MM.1S (cell line): ENCODE results near the gene DHDH.

Source experiments
- DNase-seq: peaks from one replicate; pipeline ENCODE4 v3.0.0-alpha.2; 2015
- H2AFZ ChIP-seq: fragments of 300-600 bp; sonication (generic); 2 replicates; pipeline ENCODE4 v1.6.0; 2016; ENCODE audit warnings: antibody characterized with exemption, low read length
- H3F3A ChIP-seq: fragments of 300-600 bp; sonication (generic); 2 replicates; pipeline ENCODE4 v1.6.1; 2016; ENCODE audit warnings: mild to moderate bottlenecking, antibody characterized with exemption, low read length, moderate library complexity, mixed read lengths; ENCODE audit not compliant: insufficient read depth
- H3K27ac ChIP-seq: fragments of 300-600 bp; sonication (generic); 2 replicates; pipeline ENCODE4 v1.5.1; 2016; ENCODE audit warnings: mild to moderate bottlenecking, low read length
- H3K27me3 ChIP-seq: fragments of 300-600 bp; sonication (generic); replicated peaks from 2 replicates; pipeline ENCODE4 v1.6.0; 2016; ENCODE audit warnings: low read length; ENCODE audit not compliant: insufficient read depth
- H3K36me3 ChIP-seq: fragments of 300-600 bp; sonication (generic); replicated peaks from 2 replicates; pipeline ENCODE4 v1.6.1; 2016; ENCODE audit warnings: mild to moderate bottlenecking, low read length, mixed read lengths; ENCODE audit not compliant: insufficient read depth
- H3K4me1 ChIP-seq: fragments of 300-600 bp; sonication (generic); 2 replicates; pipeline ENCODE4 v1.6.1; 2016; ENCODE audit warnings: low read length, mixed read lengths
- H3K4me2 ChIP-seq: fragments of 300-600 bp; sonication (generic); 2 replicates; pipeline ENCODE4 v1.6.0; 2016; ENCODE audit warnings: low read depth, low read length
- H3K4me3 ChIP-seq: fragments of 300-600 bp; sonication (generic); 2 replicates; pipeline ENCODE4 v1.5.1; 2016; ENCODE audit warnings: low read length, mixed read lengths
- H3K79me2 ChIP-seq: fragments of 300-600 bp; sonication (generic); 2 replicates; pipeline ENCODE4 v1.6.1; 2016; ENCODE audit warnings: mixed run types, low read length, mixed read lengths
- H3K9ac ChIP-seq: fragments of 300-600 bp; sonication (generic); 2 replicates; pipeline ENCODE4 v1.6.1; 2016; ENCODE audit warnings: low read length, mixed read lengths
- H3K9me2 ChIP-seq: fragments of 300-600 bp; sonication (generic); replicated peaks from 2 replicates; pipeline ENCODE4 v1.6.1; 2016; ENCODE audit warnings: mild to moderate bottlenecking, low read length, mixed read lengths; ENCODE audit not compliant: insufficient read depth
- H3K9me3 ChIP-seq: fragments of 300-600 bp; sonication (generic); replicated peaks from 2 replicates; pipeline ENCODE4 v1.6.1; 2016; ENCODE audit warnings: mild to moderate bottlenecking, low read length, mixed read lengths; ENCODE audit not compliant: insufficient read depth
- H4K20me1 ChIP-seq: fragments of 300-600 bp; sonication (generic); 2 replicates; pipeline ENCODE4 v1.6.1; 2016; ENCODE audit warnings: mild to moderate bottlenecking, low read length, moderate library complexity, mixed read lengths; ENCODE audit not compliant: insufficient read depth
- EZH2 ChIP-seq: fragments of 300-600 bp; sonication (generic); optimal IDR thresholded peaks from 2 replicates; pipeline ENCODE3; 2017; ENCODE audit warnings: low read depth, mild to moderate bottlenecking, antibody characterized with exemption, low read length, mixed read lengths
- EZH2phosphoT487 ChIP-seq: fragments of 300-600 bp; sonication (generic); IDR thresholded peaks from 2 replicates; pipeline ENCODE4 v1.6.1; 2018; ENCODE audit warnings: antibody characterized with exemption, low read length
- TF ChIP-seq, protein P1 (sequence below): fragments of 300-600 bp; sonication (generic); IDR thresholded peaks from 2 replicates; pipeline ENCODE4 v1.5.1; 2016; ENCODE audit warnings: antibody characterized with exemption, low read length, mixed read lengths

DHDH gene

DNA sequence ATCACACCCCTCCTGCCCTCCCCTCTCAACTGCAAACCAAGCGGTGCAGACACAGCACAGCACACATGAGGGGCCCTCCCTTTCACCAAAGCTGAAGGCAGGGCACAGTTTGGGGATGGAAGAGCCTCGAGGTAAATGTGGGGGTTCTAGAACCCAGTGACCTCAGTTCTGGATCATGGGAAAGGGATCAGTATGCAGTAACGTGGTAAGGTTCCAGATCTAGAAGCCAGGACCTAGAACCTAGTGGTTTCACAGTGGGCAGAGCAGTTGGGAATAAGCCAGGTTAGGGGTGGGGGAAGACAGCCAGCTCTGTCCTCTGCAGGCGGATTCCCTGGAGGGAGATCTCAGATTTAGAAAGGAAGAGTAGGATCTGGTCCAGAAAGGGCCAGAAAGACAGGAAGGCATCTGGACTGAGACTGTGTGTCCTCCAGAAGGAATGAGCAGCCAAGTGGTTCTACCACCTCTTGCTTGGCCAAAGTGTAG, 34.7 kb downstream of the DHDH start:
- Histone ChIP-seq H3K9me3 (no peaks in the 10 kb centered on the region), H3K9me2 (no peaks in the 10 kb centered on the region), H2AFZ (no peak overlapping the region), H3K9ac (no peak overlapping the region), H3K27ac (peak overlapping the region; percentile 47; the same call in 1 of the 2 replicates), H3F3A (peaks cover 45% of the 10 kb centered on the region), H3K79me2 (peaks cover 21% of the 10 kb centered on the region), H3K4me2 (no peak overlapping the region), H4K20me1 (no peaks in the 10 kb centered on the region), H3K4me1 (peaks cover 35% of the 10 kb centered on the region), H3K4me3 (no peak overlapping the region), H3K36me3 (no peaks in the 10 kb centered on the region), H3K27me3 (no peaks in the 10 kb centered on the region)
- TF ChIP-seq, protein P1, sequence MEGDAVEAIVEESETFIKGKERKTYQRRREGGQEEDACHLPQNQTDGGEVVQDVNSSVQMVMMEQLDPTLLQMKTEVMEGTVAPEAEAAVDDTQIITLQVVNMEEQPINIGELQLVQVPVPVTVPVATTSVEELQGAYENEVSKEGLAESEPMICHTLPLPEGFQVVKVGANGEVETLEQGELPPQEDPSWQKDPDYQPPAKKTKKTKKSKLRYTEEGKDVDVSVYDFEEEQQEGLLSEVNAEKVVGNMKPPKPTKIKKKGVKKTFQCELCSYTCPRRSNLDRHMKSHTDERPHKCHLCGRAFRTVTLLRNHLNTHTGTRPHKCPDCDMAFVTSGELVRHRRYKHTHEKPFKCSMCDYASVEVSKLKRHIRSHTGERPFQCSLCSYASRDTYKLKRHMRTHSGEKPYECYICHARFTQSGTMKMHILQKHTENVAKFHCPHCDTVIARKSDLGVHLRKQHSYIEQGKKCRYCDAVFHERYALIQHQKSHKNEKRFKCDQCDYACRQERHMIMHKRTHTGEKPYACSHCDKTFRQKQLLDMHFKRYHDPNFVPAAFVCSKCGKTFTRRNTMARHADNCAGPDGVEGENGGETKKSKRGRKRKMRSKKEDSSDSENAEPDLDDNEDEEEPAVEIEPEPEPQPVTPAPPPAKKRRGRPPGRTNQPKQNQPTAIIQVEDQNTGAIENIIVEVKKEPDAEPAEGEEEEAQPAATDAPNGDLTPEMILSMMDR = no peak
- TF ChIP-seq EZH2 = no peak
- no peak for TF ChIP-seq EZH2phosphoT487
- DNase-seq = no peak

DNA sequence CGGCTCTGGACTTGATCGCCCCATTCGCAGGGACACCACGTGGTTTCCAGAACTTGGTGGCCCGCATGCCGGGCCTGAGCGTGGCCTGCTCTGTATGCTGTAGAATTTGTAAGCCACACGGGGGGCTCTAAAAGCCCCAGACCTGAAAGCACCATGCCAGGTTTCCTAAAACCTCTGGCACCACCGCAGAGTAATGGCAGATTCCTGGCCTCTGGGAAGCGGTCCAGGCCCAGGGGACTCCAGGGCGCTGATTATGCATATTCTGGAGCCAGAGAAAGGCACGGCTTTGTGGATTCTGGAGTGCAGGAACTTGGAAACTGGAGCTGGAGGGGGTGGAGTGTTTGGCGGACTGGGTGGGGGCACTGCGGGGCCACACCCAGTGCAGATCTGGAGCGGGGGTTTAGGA, 35.3 kb downstream of the DHDH start:
- Histone ChIP-seq H4K20me1 (no peaks in the 10 kb centered on the region), H3F3A (peaks cover 40% of the 10 kb centered on the region), H3K36me3 (no peaks in the 10 kb centered on the region)

DNA sequence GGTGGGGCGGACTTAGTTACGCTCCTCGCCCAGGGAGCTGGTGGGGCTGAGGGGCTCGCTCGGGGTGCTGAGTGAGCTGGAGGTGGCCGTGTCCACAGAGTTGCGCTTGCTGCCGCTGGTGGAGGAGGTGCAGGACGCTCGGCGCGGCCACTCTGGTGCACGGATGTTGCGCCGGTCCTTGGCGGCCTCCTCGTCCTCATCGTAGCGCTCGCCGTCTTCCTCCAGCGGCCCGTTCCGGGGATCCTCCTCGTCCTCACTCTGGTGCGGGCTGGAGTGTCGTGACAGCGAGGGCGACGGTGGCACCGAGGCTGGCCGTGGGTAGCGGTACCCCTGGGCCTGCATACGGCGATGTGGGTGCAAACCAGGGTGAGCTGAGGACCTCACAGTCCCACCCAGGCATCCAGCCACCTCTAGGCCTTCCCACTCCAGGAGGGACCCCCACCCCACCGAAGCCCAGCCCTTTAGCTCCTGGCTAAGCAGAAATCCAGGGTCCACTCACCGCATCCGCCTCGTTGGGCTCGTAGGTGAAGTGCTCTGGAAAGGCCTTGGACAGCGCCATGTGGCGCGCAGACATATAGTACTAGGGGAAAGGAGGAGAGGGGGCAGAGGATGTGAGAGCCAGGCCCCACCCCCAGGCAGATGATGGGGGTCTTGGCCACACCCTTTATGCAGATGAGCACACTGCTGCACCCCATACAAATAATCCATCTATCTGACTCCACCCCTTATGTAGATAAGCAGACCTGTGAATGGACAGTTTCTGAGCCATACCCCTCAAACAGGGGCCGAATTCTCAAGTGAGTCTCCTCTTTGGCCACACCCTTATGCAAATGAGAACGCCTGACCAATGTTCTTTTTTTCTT, 36.0 kb downstream of the DHDH start:
- H3F3A ChIP-seq = peaks cover 35% of the 10 kb centered on the region
- H3K27ac ChIP-seq = no peak overlapping the region
- H4K20me1 ChIP-seq = no peaks in the 10 kb centered on the region
- no peaks in the 10 kb centered on the region for H3K9me2 ChIP-seq
- H3K9me3 ChIP-seq = no peaks in the 10 kb centered on the region
- H3K27me3 ChIP-seq = no peaks in the 10 kb centered on the region
- no peaks in the 10 kb centered on the region for H3K36me3 ChIP-seq
- peaks cover 22% of the 10 kb centered on the region for H3K4me1 ChIP-seq
- no peak overlapping the region for H3K4me3 ChIP-seq
- H3K4me2 ChIP-seq = no peak overlapping the region
- H3K9ac ChIP-seq = no peak overlapping the region
- DNase-seq = peak; percentile 24
- TF ChIP-seq EZH2 (no peak), EZH2phosphoT487 (no peak)
- TF ChIP-seq, protein P1 = no peak
- no peak overlapping the region for H2AFZ ChIP-seq
- peaks cover 19% of the 10 kb centered on the region for H3K79me2 ChIP-seq

More for the DNA sequence above, 35.3 kb downstream of the DHDH start:
- H3K4me1 ChIP-seq = peaks cover 29% of the 10 kb centered on the region
- DNase-seq = no peak
- no peak overlapping the region for H3K4me3 ChIP-seq
- no peak overlapping the region for H3K9ac ChIP-seq
- H3K4me2 ChIP-seq = no peak overlapping the region
- H3K9me3 ChIP-seq = no peaks in the 10 kb centered on the region
- H3K27me3 ChIP-seq = no peaks in the 10 kb centered on the region
- peaks cover 21% of the 10 kb centered on the region for H3K79me2 ChIP-seq
- no peak overlapping the region for H2AFZ ChIP-seq
- H3K27ac ChIP-seq = no peak overlapping the region
- TF ChIP-seq EZH2 (no peak), EZH2phosphoT487 (no peak)
- TF ChIP-seq, protein P1 = no peak
- no peaks in the 10 kb centered on the region for H3K9me2 ChIP-seq
